Measurements from ENCODE around the gene UBE2R2.
"Not testable (repeated sequence)": the region's sequence is repeated elsewhere in the genome, so short reads cannot be mapped to it uniquely, and the experiment has no call there.

Gene UBE2R2

DNA sequence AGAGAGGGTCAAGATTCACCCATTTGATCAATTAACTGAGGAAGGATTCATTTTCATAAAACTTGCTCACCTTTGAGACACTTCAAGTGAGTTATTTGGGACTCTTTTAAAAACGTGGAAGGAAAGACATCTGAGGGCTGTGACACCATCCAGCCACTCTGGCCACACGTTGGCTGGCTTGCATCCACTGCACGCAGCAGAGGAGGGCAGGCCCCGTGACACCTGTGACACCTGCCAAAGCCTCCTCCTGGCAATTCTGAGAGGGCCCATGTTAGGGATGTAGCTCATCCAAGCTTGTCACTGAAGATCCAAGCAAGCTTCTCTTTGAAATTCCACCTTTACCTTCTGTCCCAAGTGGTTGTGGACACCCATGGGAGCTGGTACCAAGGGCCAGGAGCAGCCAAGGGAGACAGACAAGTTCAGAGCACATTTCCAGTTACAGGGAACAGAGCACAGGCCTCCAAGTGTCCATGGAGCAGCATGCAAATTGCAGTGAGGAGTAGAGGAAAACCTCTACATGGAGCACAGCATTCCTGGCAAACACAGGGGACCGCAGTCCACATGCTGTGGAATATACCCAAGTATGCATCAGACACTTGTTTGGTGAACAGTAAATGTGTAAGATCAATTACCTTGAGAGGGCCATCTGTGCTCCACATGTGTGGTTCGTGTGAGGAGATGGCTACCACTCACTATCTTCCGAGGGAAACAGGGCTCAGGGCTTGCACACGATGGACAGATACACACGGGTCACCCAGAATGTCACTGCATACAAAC lies 16.8 kb upstream of the UBE2R2 start:
- no peak for DNase-seq (ENCODE audit: low read depth in 2 of 2)

- no peak for DNase-seq (ENCODE audit: low read depth in 2 of 2)
Measured at GRCh38 chr9:33800886-33801285, 16.1 kb upstream of the UBE2R2 start.

DNA sequence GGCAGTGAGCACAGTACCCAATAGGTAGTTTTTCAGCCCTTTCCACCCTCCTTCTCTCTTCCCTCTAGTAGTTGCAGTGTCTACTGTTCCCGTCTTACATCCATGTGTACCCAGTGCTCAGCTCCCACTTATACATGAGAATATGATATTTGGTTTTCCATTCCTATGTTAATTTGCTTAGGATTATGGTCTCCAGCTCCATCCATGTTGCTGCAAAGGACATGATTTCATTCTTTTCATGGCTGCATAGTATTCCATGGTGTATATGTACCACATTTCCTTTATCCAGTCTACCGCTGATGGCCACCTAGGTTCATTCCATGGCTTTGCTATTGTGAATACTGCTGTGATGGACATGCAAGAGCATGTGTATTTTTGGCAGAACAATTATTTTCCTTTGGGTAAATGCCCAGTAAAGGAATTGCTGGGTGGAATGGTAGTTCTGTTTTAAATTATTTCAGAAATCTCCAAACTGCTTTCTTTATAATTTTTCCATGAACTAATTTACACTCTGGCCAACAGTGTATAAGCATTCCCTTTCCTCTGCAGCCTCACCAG lies 14.9 kb upstream of the UBE2R2 start:
- not testable (repeated sequence) for DNase-seq (ENCODE audit: low read depth in 2 of 2)

DNA sequence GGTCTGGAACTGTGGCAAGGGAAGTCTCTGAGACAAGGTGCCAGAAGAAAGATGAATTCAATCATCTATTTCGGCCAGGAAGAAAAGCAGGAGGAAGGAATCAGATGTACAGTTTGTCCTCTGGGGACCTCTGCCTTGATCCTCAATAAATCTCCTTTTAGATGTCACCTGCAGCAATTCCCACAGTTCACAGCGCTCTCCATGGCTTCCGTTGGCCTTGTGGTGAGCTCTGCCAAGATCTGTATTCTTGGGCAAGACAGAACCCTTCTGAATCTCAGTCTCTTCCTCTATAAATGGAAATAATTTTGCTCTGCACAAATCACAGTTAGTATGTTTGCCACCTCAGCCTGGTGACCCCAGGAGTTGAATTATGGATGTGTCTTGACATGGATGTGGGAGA lies 12.8 kb upstream of the UBE2R2 start:
- not testable (repeated sequence) for DNase-seq (ENCODE audit: low read depth in 2 of 2)

DNA sequence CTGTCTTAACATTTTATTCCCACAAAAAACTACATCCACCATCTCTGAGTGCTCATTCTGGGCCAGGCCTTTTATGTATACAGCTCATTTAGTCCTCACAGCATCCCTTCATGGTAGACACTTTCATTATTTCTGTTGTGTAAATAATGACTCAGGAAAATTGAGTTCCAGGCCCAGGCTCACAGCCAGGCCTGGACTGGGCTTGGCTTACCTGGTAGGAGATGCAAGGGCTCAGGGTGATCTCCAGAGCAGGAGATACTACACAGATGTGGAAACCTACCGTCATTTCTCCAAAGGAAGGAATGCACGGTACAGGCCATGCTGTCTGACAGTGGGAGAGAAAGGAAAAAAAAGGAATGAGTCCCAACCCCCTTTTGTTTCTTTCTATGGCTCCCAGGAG lies 9.8 kb upstream of the UBE2R2 start:
- DNase-seq (ENCODE audit: low read depth in 2 of 2), result not testable (repeated sequence)

DNA sequence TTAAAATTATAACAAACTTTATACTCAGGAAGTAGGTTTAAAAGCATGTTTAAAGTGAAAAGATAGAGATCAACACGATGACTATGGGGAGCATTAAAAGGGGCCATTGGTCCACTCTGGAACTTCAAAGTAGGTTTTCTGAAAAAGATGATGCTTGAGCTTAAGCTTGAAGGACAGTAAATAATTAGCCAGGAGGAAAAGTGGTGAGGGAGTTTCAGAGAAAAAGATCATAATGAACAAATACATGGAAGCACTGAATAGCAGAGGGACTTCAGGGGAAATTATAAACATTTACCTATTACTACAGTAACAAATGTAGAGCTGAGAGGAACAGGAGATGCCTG lies 8.0 kb upstream of the UBE2R2 start:
- not testable (repeated sequence) for DNase-seq (ENCODE audit: low read depth in 2 of 2)

GRCh38 chr9:33809506-33809905 lies 7.5 kb upstream of the UBE2R2 start:
- DNase-seq (ENCODE audit: low read depth in 2 of 2), result no peak

DNA sequence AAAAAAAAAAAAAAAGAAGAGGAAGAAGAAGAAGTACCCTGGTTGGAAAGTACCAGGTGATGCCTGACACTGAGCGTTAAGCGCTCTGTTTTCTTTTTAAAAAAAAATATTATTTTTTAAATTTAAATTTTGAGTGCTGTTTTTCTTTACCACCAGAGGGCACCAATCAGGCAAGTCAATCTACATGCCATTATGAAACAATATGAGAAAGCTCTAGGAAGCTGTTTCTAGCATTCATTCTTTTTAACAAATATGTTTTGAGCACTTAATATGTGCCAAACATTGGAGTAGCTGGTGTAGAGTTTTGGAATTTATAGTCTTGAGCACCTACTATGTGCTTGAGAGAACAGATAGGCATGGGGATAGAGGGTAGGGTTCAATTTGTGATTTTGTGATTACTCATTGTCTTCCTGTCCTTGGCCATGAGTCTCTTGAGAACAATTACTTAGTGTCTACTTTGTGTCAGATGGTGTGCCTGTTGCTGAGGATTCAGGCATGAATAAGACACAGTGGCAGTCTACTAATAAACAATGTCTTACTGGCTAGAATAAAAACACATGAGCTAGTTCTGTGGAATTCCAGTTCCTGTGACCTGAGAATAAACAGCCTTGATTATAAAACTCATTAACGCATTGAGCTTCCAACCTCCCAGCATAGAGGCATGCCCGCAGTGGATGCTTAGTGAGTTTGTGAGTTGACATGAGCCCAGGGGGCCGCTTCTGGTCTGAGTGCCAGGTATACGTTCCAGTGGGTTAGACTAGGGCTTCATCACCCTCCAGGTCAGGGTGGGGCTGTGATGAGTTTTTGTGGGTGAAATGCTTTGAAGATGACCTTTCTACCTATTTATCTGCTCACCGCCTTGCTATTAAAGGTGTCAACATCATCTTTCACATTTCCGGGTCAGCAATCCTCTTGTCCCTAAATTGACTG lies 3.0 kb upstream of the UBE2R2 start:
- DNase-seq (ENCODE audit: low read depth in 2 of 2), result no peak

DNA sequence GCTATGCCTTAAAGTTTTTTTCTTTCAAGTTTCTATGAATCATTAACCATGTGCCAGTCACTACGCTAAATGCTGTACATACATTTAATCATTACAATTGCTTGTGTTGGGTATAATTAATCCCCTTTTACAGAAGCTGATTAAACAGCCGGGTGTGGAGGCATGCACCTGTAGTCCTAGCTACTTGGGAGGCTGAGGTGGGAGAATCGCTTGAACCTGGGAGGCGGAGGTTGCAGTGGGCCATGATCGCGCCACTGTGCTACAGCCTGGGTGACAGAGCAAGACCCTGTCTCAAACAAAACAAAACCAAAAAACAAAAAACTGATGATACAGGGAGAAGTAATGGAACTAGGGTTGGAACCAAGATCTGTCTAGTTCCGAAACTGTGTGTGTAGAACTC lies 1.2 kb upstream of the UBE2R2 start:
- no peak for DNase-seq (ENCODE audit: low read depth in 2 of 2)

DNA sequence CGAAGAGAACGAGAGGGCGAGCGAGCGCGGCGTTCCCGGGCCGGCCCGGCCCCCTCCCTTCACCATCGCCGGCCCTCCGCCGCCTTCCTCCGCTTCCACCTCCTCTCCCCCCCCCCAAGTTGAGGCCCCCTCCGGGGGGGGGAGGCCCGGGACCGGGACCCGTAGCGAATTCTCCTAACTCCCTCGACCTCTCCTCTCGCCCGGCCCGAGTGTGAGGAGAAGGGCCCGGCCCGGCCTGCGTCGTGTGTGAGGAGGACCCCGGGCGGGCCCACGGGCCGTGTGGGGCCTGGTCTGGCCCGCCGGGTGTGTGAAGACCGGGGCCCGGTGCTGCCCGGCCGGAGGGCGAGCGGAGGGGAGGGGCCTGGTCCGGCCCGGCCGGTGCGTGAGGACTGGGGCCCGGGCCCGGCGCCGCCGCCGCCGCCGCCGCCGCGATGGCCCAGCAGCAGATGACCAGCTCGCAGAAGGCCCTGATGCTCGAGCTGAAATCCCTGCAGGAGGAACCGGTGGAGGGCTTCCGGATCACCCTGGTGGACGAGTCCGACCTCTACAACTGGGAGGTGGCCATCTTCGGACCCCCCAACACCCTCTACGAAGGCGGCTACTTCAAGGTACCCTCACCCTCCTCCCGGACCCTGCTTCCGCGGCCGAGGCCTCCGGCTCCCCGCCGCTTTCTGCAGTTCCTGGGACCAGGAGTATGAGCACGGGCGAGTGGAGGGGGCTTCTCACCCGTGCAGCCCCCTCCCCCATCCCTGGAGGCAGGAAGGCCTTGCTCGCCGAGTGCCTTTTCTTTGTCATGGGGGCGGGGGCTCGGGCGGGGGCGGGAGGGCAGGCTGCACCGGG lies 587 bp downstream of the UBE2R2 start:
- peak; percentile 19 to 25 for DNase-seq (ENCODE audit: low read depth in 2 of 2)

- no peak for DNase-seq (ENCODE audit: low read depth in 2 of 2)
Measured at GRCh38 chr9:33818167-33818846, 1.3 kb downstream of the UBE2R2 start.

- no peak for DNase-seq (ENCODE audit: low read depth in 2 of 2)
Measured at GRCh38 chr9:33818847-33819500, 2.0 kb downstream of the UBE2R2 start.

GRCh38 chr9:33820231-33820745 lies 3.3 kb downstream of the UBE2R2 start:
- no peak for DNase-seq (ENCODE audit: low read depth in 2 of 2)

DNA sequence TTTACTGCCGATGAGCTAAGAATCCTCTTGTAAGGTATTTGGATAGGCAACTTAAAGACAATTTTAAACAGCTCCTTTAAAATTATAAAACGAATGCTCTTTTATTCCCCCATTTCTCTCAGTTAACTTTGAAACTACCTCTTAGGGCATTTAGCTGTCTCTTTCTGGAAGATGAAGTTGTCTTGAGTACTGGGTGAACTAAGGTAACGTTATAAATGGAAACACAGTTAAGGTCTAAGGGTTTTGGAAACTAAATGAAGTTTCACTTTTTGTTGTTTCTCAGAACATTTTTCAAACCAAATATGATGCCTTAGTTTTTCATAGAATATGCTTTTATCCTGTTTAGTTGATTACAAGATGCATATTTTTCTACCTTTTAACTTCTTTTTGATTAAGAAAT lies 6.8 kb downstream of the UBE2R2 start:
- no peak for DNase-seq (ENCODE audit: low read depth in 2 of 2)

- not testable (repeated sequence) for DNase-seq (ENCODE audit: low read depth in 2 of 2)
Measured at GRCh38 chr9:33827285-33827684, 10.3 kb downstream of the UBE2R2 start.

DNA sequence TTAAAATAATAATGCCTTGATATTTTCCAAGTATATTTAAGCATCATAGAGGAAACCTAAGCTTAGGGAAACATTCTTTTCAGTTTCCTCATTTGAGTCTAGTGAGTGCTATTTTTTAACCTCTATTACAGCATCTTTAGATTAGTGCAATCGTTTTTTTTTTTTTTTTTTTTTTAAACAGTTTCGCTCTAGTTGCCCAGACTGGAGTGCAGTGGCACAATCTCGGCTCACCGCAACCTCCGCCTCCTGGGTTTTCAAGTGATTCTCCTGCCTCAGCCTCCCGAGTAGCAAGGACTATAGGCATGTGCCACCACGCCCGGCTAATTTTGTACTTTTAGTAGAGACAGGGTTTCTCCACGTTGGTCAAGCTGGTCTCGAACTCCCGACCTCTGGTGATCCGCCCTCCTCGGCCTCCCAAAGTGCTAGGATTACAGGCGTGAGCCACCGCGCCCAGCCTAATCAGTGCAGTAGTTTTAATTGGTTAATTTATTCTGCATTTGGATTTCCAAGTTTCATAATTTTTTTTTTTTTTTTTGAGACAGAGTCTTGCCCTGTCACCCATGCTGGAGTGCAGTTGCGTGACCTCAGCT lies 12.8 kb downstream of the UBE2R2 start:
- DNase-seq (ENCODE audit: low read depth in 2 of 2), result not testable (repeated sequence)

DNA sequence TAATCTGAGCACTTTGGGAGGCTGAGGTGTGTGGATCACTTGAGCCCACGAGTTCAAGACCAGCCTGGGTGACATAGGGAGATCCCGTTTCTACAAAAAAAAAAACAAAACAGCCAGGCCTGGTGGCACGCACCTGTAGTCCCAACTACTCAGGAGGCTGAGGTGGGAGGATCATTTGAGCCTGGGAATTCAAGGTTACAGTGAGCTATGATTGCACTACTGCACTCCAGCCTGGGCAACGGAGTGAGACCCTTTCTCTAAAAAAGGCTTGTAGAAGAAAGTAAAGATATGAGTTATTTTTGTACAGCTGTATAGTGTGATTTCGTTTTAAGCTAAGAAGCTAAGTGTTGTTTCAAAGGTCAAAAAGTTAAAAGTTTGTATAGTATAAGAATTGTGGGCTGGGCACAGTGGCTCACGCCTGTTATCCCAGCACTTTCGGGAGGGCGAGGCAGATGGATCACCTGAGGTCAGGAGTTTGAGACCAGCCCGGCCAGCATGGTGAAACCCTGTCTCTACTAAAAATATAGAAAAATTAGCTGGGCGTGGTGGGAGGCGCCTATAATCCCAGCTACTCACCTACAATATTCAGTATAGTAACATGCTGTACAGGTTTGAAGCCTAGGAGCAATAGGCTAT lies 18.8 kb downstream of the UBE2R2 start:
- DNase-seq (ENCODE audit: low read depth in 2 of 2), result no peak

GRCh38 chr9:33836261-33836660 lies 19.3 kb downstream of the UBE2R2 start:
- not testable (repeated sequence) for DNase-seq (ENCODE audit: low read depth in 2 of 2)

DNA sequence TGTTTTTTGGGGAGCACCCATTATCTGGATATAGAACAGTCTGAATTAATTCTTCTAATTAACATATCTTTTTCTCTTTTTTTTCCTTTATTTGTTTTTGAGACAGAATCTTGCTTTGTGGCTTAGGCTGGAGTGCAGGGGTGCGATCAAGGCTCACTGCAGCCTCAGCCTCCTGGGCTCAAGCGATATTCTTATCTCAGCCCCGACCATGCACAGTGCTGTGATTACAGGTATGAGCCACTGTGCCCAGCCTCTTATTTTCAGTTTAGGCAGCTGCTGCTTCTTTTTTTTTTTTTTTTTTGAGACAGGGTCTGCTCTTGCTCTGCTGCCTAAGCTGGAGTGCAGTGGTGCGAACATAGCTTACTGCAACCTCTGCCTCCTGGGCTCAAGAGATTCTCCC lies 20.2 kb downstream of the UBE2R2 start:
- no peak for DNase-seq (ENCODE audit: low read depth in 2 of 2)

All from stimulated activated CD8-positive, alpha-beta memory T cell treated with anti-CD3 and anti-CD28 coated beads, Interleukin-15, amount 100 ng/mL, for 48 hours (primary cell).